ENCODE data around the gene FXYD2. TPM values are rescaled to one million over a fixed set of nuclear protein-coding genes. Genes with fewer than 3 reads are reported as not detected.

The FXYD2 gene
- total RNA-seq, 1 donor from 2014 or later = 40.8 TPM

DNA sequence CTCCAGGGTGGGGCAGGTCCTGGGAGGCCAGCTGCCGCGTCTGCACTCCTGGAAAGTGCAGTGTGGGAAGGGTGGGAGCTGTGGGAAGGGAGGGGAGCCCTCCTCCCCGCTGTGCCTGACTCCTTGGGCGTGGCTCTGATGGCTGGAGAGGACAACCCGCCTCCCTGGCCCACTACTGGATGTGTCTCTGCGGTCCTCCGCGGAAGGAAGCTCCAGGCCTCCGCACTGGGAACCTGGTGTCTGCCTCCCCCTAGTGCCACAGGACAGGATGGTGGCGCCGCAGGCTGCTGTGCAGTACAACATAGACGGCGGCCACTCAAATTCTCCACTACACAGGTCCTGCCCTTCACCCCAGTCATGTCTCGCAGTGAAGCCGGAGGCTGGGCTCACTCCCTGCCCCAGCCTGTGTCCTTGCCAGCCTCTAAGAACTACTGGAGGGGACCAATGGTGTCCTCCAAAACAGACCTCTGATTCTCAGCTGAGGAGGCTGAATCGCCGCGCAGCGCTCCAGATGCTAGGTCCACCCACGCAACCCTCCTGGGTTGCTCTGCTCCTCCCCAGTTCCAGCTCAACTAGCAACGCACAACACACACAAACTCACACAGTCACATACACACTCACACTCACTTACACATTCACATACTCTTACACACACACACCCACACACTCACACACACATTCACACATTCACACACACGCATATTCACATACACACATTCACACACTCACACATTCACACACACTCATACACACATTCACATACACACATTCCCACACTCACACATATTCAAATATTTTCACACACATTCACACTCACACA is 15.1 kb downstream of the FXYD2 start:
- H3K27ac Mint-ChIP-seq = peak overlapping the region; percentile 52
- TF ChIP-seq CTCF (conservative IDR thresholded peaks at IDR 0.05) = peak; percentile 79
- H3K9me3 Mint-ChIP-seq = no peaks in the 10 kb centered on the region
- DNase-seq (ENCODE audit: extremely low spot score, unreplicated experiment) = no peak
- H3K4me1 Mint-ChIP-seq (ENCODE audit: unreplicated experiment) = peaks cover 47% of the 10 kb centered on the region
- H3K4me3 Mint-ChIP-seq = no peak overlapping the region
- no peaks in the 10 kb centered on the region for H3K36me3 Mint-ChIP-seq
- peaks cover 37% of the 10 kb centered on the region for H3K27me3 Mint-ChIP-seq

- Mint-ChIP-seq H3K27me3 (peaks cover 39% of the 10 kb centered on the region), H3K27ac (peak overlapping the region; percentile 52), H3K9me3 (no peaks in the 10 kb centered on the region), H3K4me3 (no peak overlapping the region), H3K4me1 (ENCODE audit: unreplicated experiment) (peaks cover 40% of the 10 kb centered on the region), H3K36me3 (no peaks in the 10 kb centered on the region)
- no peak for TF ChIP-seq CTCF (conservative IDR thresholded peaks at IDR 0.05)
- no peak for DNase-seq (ENCODE audit: extremely low spot score, unreplicated experiment)
Observed at GRCh38 chr11:117808784-117809183, 15.8 kb downstream of the FXYD2 start.

GRCh38 chr11:117807482-117808327 is 16.8 kb downstream of the FXYD2 start:
- Mint-ChIP-seq H3K4me1 (ENCODE audit: unreplicated experiment) (peaks cover 31% of the 10 kb centered on the region), H3K9me3 (no peaks in the 10 kb centered on the region), H3K27me3 (peaks cover 43% of the 10 kb centered on the region), H3K4me3 (no peak overlapping the region), H3K36me3 (no peaks in the 10 kb centered on the region), H3K27ac (peak overlapping the region; percentile 32)
- DNase-seq (ENCODE audit: extremely low spot score, unreplicated experiment) = no peak
- TF ChIP-seq CTCF (conservative IDR thresholded peaks at IDR 0.05) = peak; percentile 94

- Mint-ChIP-seq H3K4me3 (no peak overlapping the region), H3K4me1 (ENCODE audit: unreplicated experiment) (peaks cover 28% of the 10 kb centered on the region), H3K27ac (no peak overlapping the region), H3K36me3 (no peaks in the 10 kb centered on the region), H3K27me3 (peaks cover 42% of the 10 kb centered on the region), H3K9me3 (no peaks in the 10 kb centered on the region)
- DNase-seq (ENCODE audit: extremely low spot score, unreplicated experiment) = no peak
- no peak for TF ChIP-seq CTCF (conservative IDR thresholded peaks at IDR 0.05)
Observed at GRCh38 chr11:117806846-117807245, 17.7 kb downstream of the FXYD2 start.

DNA sequence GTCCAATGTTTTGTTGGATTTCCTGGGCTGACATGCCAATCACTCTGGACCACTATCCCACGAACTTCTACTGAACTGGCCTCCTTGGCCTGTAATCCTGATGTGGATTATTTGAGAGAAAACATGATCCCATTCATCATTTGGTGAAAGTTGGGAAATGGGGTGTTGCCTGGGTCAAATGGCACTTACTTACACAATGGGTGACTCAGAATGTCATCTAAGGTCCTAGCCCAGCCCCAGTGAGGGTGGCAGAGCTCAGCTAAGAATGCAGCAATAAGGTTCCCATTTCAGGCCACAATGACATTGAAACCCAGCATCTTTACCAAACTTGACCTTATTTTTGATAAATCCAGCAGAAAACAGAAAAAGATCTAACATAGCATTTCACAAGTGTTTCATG is 19.5 kb downstream of the FXYD2 start:
- no peak for TF ChIP-seq CTCF (conservative IDR thresholded peaks at IDR 0.05)
- no peaks in the 10 kb centered on the region for H3K36me3 Mint-ChIP-seq
- peaks cover 43% of the 10 kb centered on the region for H3K27me3 Mint-ChIP-seq
- DNase-seq (ENCODE audit: extremely low spot score, unreplicated experiment) = no peak
- no peak overlapping the region for H3K4me3 Mint-ChIP-seq
- H3K9me3 Mint-ChIP-seq = no peaks in the 10 kb centered on the region
- peaks cover 16% of the 10 kb centered on the region for H3K4me1 Mint-ChIP-seq (ENCODE audit: unreplicated experiment)
- H3K27ac Mint-ChIP-seq = no peak overlapping the region
